ENCODE data around the gene CCDC88C. TPM values are rescaled to one million over a fixed set of nuclear protein-coding genes. Genes with fewer than 3 reads are reported as not detected.

The CCDC88C gene
- total RNA-seq, 1 donor from 2014 or later = 44.6 TPM

GRCh38 chr14:91379579-91379932, 38.1 kb downstream of the CCDC88C start:
- DNase-seq (ENCODE audit: low read depth, low spot score) = no peak
- TF ChIP-seq CTCF (conservative IDR thresholded peaks at IDR 0.05) = no peak
- Mint-ChIP-seq H3K36me3 (ENCODE audit: low read depth) (no peaks in the 10 kb centered on the region), H3K9me3 (no peaks in the 10 kb centered on the region), H3K4me3 (no peak overlapping the region), H3K4me1 (peaks cover 79% of the 10 kb centered on the region), H3K27ac (ENCODE audit: unreplicated experiment) (no peak overlapping the region), H3K27me3 (ENCODE audit: low read depth) (no peaks in the 10 kb centered on the region)

GRCh38 chr14:91378930-91379578, 38.6 kb downstream of the CCDC88C start:
- H3K27me3 Mint-ChIP-seq (ENCODE audit: low read depth) = no peaks in the 10 kb centered on the region
- H3K4me1 Mint-ChIP-seq = peaks cover 84% of the 10 kb centered on the region
- no peak for DNase-seq (ENCODE audit: low read depth, low spot score)
- H3K36me3 Mint-ChIP-seq (ENCODE audit: low read depth) = no peaks in the 10 kb centered on the region
- TF ChIP-seq CTCF (conservative IDR thresholded peaks at IDR 0.05) = no peak
- no peak overlapping the region for H3K4me3 Mint-ChIP-seq
- no peak overlapping the region for H3K27ac Mint-ChIP-seq (ENCODE audit: unreplicated experiment)
- no peaks in the 10 kb centered on the region for H3K9me3 Mint-ChIP-seq

GRCh38 chr14:91377700-91378652, 39.6 kb downstream of the CCDC88C start:
- H3K27ac Mint-ChIP-seq (ENCODE audit: unreplicated experiment) = peak overlapping the region; percentile 15
- H3K9me3 Mint-ChIP-seq = no peaks in the 10 kb centered on the region
- H3K27me3 Mint-ChIP-seq (ENCODE audit: low read depth) = no peaks in the 10 kb centered on the region
- TF ChIP-seq CTCF (conservative IDR thresholded peaks at IDR 0.05) = no peak
- no peak for DNase-seq (ENCODE audit: low read depth, low spot score)
- H3K4me1 Mint-ChIP-seq = peaks cover 85% of the 10 kb centered on the region
- no peaks in the 10 kb centered on the region for H3K36me3 Mint-ChIP-seq (ENCODE audit: low read depth)
- peak overlapping the region; percentile 14 for H3K4me3 Mint-ChIP-seq

GRCh38 chr14:91376547-91377477, 40.8 kb downstream of the CCDC88C start:
- Mint-ChIP-seq H3K9me3 (no peaks in the 10 kb centered on the region), H3K36me3 (ENCODE audit: low read depth) (no peaks in the 10 kb centered on the region), H3K27me3 (ENCODE audit: low read depth) (no peaks in the 10 kb centered on the region), H3K4me1 (peaks cover 75% of the 10 kb centered on the region), H3K4me3 (no peak overlapping the region), H3K27ac (ENCODE audit: unreplicated experiment) (no peak overlapping the region)
- TF ChIP-seq CTCF (conservative IDR thresholded peaks at IDR 0.05) = no peak
- DNase-seq (ENCODE audit: low read depth, low spot score) = no peak

Measured in neural crest cell (in vitro differentiated cells).